Nephron (organoid): ENCODE results near the gene TMEM121.

Source experiments
- H3K27ac Mint-ChIP-seq, 3 experiments: 2 replicates each; pipeline ENCODE4 v1.8.0; 2020; ENCODE audit warnings: mixed read lengths in 3 of 3, mild to moderate bottlenecking in 2 of 3, moderate library complexity in 1 of 3
- H3K27me3 Mint-ChIP-seq: 2 replicates; pipeline ENCODE4 v1.8.0; 2021; ENCODE audit warnings: low read depth, mild to moderate bottlenecking, moderate library complexity, mixed read lengths
- H3K36me3 Mint-ChIP-seq: 2 replicates; pipeline ENCODE4 v1.8.0; 2020; ENCODE audit warnings: low read depth, mixed read lengths
- H3K4me1 Mint-ChIP-seq: 2 replicates; pipeline ENCODE4 v1.8.0; 2020; ENCODE audit warnings: mixed read lengths
- H3K4me3 Mint-ChIP-seq, 3 experiments: 2 replicates each; pipeline ENCODE4 v1.8.0; 2020; ENCODE audit warnings: mild to moderate bottlenecking in 3 of 3, mixed read lengths in 3 of 3, moderate library complexity in 2 of 3
- H3K9me3 Mint-ChIP-seq: 2 replicates; pipeline ENCODE4 v1.8.0; 2020; ENCODE audit warnings: mixed read lengths
- CTCF ChIP-seq, 3 experiments: fragments of 200-600 bp; sonication (generic); IDR thresholded peaks; one replicate each; pipeline ENCODE4 v1.5.0; 2021; ENCODE audit warnings: antibody characterized with exemption in 3 of 3; ENCODE audit not compliant: unreplicated experiment in 3 of 3

Gene TMEM121

GRCh38 chr14:105479431-105480158 lies 46.8 kb upstream of the TMEM121 start:
- Mint-ChIP-seq H3K9me3 (no peaks in the 10 kb centered on the region), H3K27me3 (peaks cover 48% of the 10 kb centered on the region), H3K36me3 (no peaks in the 10 kb centered on the region), H3K27ac (no peak overlapping the region), H3K4me3 (peak overlapping the region; percentile 38 to 58 (median 44)), H3K4me1 (peaks cover 30% of the 10 kb centered on the region)
- no peak for TF ChIP-seq CTCF (IDR thresholded peaks at IDR 0.05; ENCODE audit: unreplicated experiment in 3 of 3)

- peak overlapping the region in 1 of 3 experiments; percentile 68 for H3K4me3 Mint-ChIP-seq
- H3K27me3 Mint-ChIP-seq = peaks cover 53% of the 10 kb centered on the region
- peaks cover 32% of the 10 kb centered on the region for H3K4me1 Mint-ChIP-seq
- H3K36me3 Mint-ChIP-seq = no peaks in the 10 kb centered on the region
- no peaks in the 10 kb centered on the region for H3K9me3 Mint-ChIP-seq
- H3K27ac Mint-ChIP-seq = peak overlapping the region in 2 of 3 experiments; percentile 95 to 97
- TF ChIP-seq CTCF (IDR thresholded peaks at IDR 0.05; ENCODE audit: unreplicated experiment in 3 of 3) = no peak
Observed at GRCh38 chr14:105480199-105480746, 46.1 kb upstream of the TMEM121 start.

GRCh38 chr14:105480807-105481801 lies 45.3 kb upstream of the TMEM121 start:
- H3K36me3 Mint-ChIP-seq = no peaks in the 10 kb centered on the region
- peak overlapping the region; percentile 82 to 97 (median 95) for H3K27ac Mint-ChIP-seq
- H3K27me3 Mint-ChIP-seq = peaks cover 61% of the 10 kb centered on the region

DNA sequence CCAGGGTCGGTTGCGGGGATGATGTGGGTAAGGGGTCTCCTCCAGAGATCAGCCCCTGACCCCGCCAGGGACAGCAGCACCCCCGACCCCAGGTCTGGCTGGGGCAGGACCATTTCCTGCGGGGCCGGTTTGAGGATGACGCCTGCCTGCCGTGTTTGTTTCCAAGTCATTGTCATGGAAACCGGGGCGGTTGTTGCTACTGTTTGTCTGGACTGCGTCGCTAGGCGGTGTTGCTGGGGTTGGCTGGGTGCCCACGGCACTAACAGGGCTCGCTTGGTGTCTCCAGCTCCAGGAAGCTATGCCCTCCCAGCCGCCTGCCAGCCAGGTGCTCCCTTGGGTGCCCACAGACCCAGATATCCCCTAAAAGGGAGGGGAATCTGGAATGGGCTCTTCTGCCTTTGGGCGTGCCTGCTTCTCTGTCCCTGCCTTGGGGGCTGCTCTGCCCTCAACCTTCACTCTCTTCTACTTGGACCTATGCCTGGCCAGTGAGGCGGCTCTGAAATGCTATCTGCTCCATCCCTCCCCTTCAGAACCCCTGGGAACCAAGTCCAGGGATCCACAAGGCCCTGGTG lies 44.4 kb upstream of the TMEM121 start:
- no peaks in the 10 kb centered on the region for H3K9me3 Mint-ChIP-seq
- no peak for TF ChIP-seq CTCF (IDR thresholded peaks at IDR 0.05; ENCODE audit: unreplicated experiment in 3 of 3)

More at GRCh38 chr14:105480807-105481801, 45.3 kb upstream of the TMEM121 start:
- H3K4me3 Mint-ChIP-seq = peak overlapping the region; percentile 64 to 69 (median 68)
- peaks cover 32% of the 10 kb centered on the region for H3K4me1 Mint-ChIP-seq
- H3K9me3 Mint-ChIP-seq = no peaks in the 10 kb centered on the region
- peak; percentile 99 for TF ChIP-seq CTCF (IDR thresholded peaks at IDR 0.05; ENCODE audit: unreplicated experiment in 3 of 3)

DNA sequence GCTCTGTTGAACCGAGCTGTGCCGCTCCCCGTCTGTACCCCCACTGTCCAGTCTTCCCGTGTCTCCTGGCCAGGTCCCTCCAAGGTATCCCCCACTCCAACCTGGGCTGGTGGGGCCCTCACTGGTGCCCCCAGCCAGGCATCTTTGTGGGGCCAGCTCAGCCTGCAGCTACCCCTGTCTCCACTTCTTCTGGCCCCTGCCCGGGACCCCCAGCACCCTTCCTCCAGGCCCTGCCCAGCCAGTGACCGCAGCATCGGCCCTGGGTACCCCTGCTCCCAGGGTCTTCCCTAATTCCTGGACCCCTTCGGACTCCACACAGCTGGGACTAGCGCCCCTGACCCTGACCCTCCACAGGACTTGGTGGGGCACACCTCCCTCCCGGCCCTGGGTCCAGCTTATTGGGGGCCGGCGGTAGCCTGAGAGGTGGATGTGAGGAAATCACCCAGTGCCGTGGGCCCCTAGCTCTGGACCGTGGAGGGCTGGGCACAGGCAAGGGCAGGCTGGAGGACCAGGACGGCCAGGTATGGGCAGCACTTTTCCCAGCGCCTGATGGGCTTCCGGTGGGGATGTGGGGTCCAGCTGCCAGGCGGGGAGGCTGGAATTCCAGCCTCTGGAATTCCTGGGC lies 43.8 kb upstream of the TMEM121 start:
- H3K36me3 Mint-ChIP-seq = no peaks in the 10 kb centered on the region
- no peaks in the 10 kb centered on the region for H3K9me3 Mint-ChIP-seq
- no peak for TF ChIP-seq CTCF (IDR thresholded peaks at IDR 0.05; ENCODE audit: unreplicated experiment in 3 of 3)
- peak overlapping the region; percentile 75 to 98 (median 97) for H3K27ac Mint-ChIP-seq
- H3K4me1 Mint-ChIP-seq = peaks cover 27% of the 10 kb centered on the region
- H3K27me3 Mint-ChIP-seq = peaks cover 58% of the 10 kb centered on the region
- H3K4me3 Mint-ChIP-seq = peak overlapping the region; percentile 60 to 74 (median 71)

More for the DNA sequence above, 44.4 kb upstream of the TMEM121 start:
- Mint-ChIP-seq H3K36me3 (no peaks in the 10 kb centered on the region), H3K27me3 (peaks cover 64% of the 10 kb centered on the region), H3K27ac (peak overlapping the region; percentile 75 to 98 (median 97)), H3K4me1 (peaks cover 32% of the 10 kb centered on the region), H3K4me3 (peak overlapping the region; percentile 60 to 74 (median 71))
